ENCODE measurements around the gene PPP1R9A.

Gene PPP1R9A

GRCh38 chr7:94971051-94971867 lies 63.9 kb downstream of the PPP1R9A start:
- TF ChIP-seq CSDC2 (CRISPR knock-in tag; IDR thresholded peaks at IDR 0.05) (no peak), GLIS3 (CRISPR knock-in tag; IDR thresholded peaks at IDR 0.05) (no peak), CREB5 (CRISPR knock-in tag; IDR thresholded peaks at IDR 0.05; ENCODE audit: low read depth) (no peak), PPARA (CRISPR knock-in tag; IDR thresholded peaks at IDR 0.05; ENCODE audit: borderline replicate concordance) (no peak), ZC3H10 (CRISPR knock-in tag; IDR thresholded peaks at IDR 0.05) (no peak), TCF4 (CRISPR knock-in tag; IDR thresholded peaks at IDR 0.05; ENCODE audit: borderline replicate concordance) (no peak), BACH2 (CRISPR knock-in tag; IDR thresholded peaks at IDR 0.05; ENCODE audit: borderline replicate concordance) (no peak), ESRRG (CRISPR knock-in tag; IDR thresholded peaks at IDR 0.05) (no peak), ZNF70 (CRISPR knock-in tag; IDR thresholded peaks at IDR 0.05) (no peak), ISL1 (CRISPR knock-in tag; IDR thresholded peaks at IDR 0.05) (no peak), ZNF565 (CRISPR knock-in tag; conservative IDR thresholded peaks at IDR 0.05; ENCODE audit: low read depth) (no peak), ZNF8 (CRISPR knock-in tag; IDR thresholded peaks at IDR 0.05) (no peak), ZFP30 (CRISPR knock-in tag; IDR thresholded peaks at IDR 0.05) (no peak), ZFP3 (CRISPR knock-in tag; IDR thresholded peaks at IDR 0.05) (no peak), TOX (CRISPR knock-in tag; IDR thresholded peaks at IDR 0.05; ENCODE audit: borderline replicate concordance) (no peak)
- TF ChIP-seq, protein P1, sequence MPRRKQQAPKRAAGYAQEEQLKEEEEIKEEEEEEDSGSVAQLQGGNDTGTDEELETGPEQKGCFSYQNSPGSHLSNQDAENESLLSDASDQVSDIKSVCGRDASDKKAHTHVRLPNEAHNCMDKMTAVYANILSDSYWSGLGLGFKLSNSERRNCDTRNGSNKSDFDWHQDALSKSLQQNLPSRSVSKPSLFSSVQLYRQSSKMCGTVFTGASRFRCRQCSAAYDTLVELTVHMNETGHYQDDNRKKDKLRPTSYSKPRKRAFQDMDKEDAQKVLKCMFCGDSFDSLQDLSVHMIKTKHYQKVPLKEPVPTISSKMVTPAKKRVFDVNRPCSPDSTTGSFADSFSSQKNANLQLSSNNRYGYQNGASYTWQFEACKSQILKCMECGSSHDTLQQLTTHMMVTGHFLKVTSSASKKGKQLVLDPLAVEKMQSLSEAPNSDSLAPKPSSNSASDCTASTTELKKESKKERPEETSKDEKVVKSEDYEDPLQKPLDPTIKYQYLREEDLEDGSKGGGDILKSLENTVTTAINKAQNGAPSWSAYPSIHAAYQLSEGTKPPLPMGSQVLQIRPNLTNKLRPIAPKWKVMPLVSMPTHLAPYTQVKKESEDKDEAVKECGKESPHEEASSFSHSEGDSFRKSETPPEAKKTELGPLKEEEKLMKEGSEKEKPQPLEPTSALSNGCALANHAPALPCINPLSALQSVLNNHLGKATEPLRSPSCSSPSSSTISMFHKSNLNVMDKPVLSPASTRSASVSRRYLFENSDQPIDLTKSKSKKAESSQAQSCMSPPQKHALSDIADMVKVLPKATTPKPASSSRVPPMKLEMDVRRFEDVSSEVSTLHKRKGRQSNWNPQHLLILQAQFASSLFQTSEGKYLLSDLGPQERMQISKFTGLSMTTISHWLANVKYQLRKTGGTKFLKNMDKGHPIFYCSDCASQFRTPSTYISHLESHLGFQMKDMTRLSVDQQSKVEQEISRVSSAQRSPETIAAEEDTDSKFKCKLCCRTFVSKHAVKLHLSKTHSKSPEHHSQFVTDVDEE (CRISPR knock-in tag; IDR thresholded peaks at IDR 0.05), result no peak
- TF ChIP-seq, protein P2, sequence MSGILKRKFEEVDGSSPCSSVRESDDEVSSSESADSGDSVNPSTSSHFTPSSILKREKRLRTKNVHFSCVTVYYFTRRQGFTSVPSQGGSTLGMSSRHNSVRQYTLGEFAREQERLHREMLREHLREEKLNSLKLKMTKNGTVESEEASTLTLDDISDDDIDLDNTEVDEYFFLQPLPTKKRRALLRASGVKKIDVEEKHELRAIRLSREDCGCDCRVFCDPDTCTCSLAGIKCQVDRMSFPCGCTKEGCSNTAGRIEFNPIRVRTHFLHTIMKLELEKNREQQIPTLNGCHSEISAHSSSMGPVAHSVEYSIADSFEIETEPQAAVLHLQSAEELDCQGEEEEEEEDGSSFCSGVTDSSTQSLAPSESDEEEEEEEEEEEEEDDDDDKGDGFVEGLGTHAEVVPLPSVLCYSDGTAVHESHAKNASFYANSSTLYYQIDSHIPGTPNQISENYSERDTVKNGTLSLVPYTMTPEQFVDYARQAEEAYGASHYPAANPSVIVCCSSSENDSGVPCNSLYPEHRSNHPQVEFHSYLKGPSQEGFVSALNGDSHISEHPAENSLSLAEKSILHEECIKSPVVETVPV (CRISPR knock-in tag; IDR thresholded peaks at IDR 0.05), result no peak
- no peak for ATAC-seq

GRCh38 chr7:94972296-94972695 lies 64.9 kb downstream of the PPP1R9A start:
- peak; percentile 48 for ATAC-seq
- TF ChIP-seq SNAI2 (CRISPR knock-in tag; IDR thresholded peaks at IDR 0.05) (no peak), CSDC2 (CRISPR knock-in tag; IDR thresholded peaks at IDR 0.05) (no peak), GLIS3 (CRISPR knock-in tag; IDR thresholded peaks at IDR 0.05) (no peak), ZFP30 (CRISPR knock-in tag; IDR thresholded peaks at IDR 0.05) (no peak)
- TF ChIP-seq, protein P1 (CRISPR knock-in tag; IDR thresholded peaks at IDR 0.05), result no peak
- TF ChIP-seq, protein P3, sequence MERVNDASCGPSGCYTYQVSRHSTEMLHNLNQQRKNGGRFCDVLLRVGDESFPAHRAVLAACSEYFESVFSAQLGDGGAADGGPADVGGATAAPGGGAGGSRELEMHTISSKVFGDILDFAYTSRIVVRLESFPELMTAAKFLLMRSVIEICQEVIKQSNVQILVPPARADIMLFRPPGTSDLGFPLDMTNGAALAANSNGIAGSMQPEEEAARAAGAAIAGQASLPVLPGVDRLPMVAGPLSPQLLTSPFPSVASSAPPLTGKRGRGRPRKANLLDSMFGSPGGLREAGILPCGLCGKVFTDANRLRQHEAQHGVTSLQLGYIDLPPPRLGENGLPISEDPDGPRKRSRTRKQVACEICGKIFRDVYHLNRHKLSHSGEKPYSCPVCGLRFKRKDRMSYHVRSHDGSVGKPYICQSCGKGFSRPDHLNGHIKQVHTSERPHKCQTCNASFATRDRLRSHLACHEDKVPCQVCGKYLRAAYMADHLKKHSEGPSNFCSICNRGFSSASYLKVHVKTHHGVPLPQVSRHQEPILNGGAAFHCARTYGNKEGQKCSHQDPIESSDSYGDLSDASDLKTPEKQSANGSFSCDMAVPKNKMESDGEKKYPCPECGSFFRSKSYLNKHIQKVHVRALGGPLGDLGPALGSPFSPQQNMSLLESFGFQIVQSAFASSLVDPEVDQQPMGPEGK (CRISPR knock-in tag; IDR thresholded peaks at IDR 0.05; ENCODE audit: borderline replicate concordance), result no peak

DNA sequence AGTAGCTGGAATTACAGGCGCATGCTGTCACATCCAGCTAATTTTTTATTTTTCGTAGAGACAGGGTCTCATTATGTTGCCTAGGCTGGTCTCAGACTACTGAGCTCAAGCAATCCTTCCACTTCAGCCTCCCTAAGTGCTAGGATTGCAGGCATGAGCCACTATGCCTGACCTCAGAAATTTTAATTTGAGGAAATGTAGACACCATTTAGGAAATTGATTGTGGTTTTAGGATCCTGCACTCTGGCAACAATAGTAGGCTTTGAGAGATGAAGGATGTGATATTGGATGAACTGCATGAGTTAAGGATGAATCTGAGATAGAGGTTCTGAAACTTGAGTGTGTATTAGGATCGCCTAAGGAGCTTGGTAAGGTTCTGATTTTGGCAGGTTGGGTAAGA lies 66.5 kb downstream of the PPP1R9A start:
- TF ChIP-seq PPARA (CRISPR knock-in tag; IDR thresholded peaks at IDR 0.05; ENCODE audit: borderline replicate concordance) (no peak), ZC3H10 (CRISPR knock-in tag; IDR thresholded peaks at IDR 0.05) (no peak), BACH2 (CRISPR knock-in tag; IDR thresholded peaks at IDR 0.05; ENCODE audit: borderline replicate concordance) (no peak), CSDC2 (CRISPR knock-in tag; IDR thresholded peaks at IDR 0.05) (no peak), CREB5 (CRISPR knock-in tag; IDR thresholded peaks at IDR 0.05; ENCODE audit: low read depth) (no peak), ISL1 (CRISPR knock-in tag; IDR thresholded peaks at IDR 0.05) (no peak), ZFP3 (CRISPR knock-in tag; IDR thresholded peaks at IDR 0.05) (no peak), TOX (CRISPR knock-in tag; IDR thresholded peaks at IDR 0.05; ENCODE audit: borderline replicate concordance) (no peak), ZNF70 (CRISPR knock-in tag; IDR thresholded peaks at IDR 0.05) (no peak), ARNTL (CRISPR knock-in tag; IDR thresholded peaks at IDR 0.05; ENCODE audit: borderline replicate concordance, low read depth) (no peak), ZFP30 (CRISPR knock-in tag; IDR thresholded peaks at IDR 0.05) (no peak), ESRRG (CRISPR knock-in tag; IDR thresholded peaks at IDR 0.05) (no peak), RARB (CRISPR knock-in tag; IDR thresholded peaks at IDR 0.05) (no peak)
- TF ChIP-seq, protein P2 (CRISPR knock-in tag; IDR thresholded peaks at IDR 0.05), result no peak
- ATAC-seq, result no peak

Measured in SK-N-SH treated with all-trans-retinoic acid at 6 μM for 48 hours (cell line).